ENCODE data around the gene C6orf15. TPM values are rescaled to one million over a fixed set of nuclear protein-coding genes. Genes with fewer than 3 reads are reported as not detected.

C6orf15 gene
- total and polyA plus RNA-seq, 2 of the 8 experiments (the other 6 are each of a cell fraction or from before 2014, with no cell fraction given) = not detected

- Histone ChIP-seq H3K27me3 (replicated peaks in 1 of 4; ENCODE audit: control insufficient read depth in 3 of 4, extremely low read depth in 1 of 4, insufficient read depth in 3 of 4, low read length in 3 of 4) (no peaks in the 10 kb centered on the region), H3K79me1 (ENCODE audit: low read depth, low read length) (peaks cover 6% of the 10 kb centered on the region), H3K27ac (ENCODE audit: low read depth, low read length) (no peak overlapping the region), H2AFZ (ENCODE audit: low read length) (no peak overlapping the region), H2AK5ac (ENCODE audit: low read depth, low read length) (no peak overlapping the region), H2BK20ac (ENCODE audit: low read length) (no peak overlapping the region), H3K14ac (ENCODE audit: insufficient read length) (no peak overlapping the region), H3K4me3 (ENCODE audit: extremely low read depth in 1 of 4, insufficient read depth in 2 of 4, low read depth in 3 of 4, low read length in 4 of 4) (no peak overlapping the region), H2BK5ac (ENCODE audit: low read depth, low read length) (peak overlapping the region; percentile 44; the same call in 1 of the 2 replicates), H2BK120ac (replicated peaks; ENCODE audit: low read depth, low read length) (no peak overlapping the region), H3K23me2 (ENCODE audit: low read depth, low read length) (peaks cover 14% of the 10 kb centered on the region), H4K5ac (ENCODE audit: insufficient read length, low read depth, low read length) (no peak overlapping the region), H3K18ac (ENCODE audit: extremely low read depth, low read length) (no peak overlapping the region), H3K9me3 (ENCODE audit: insufficient read depth in 2 of 2, low read depth in 1 of 2, low read length in 1 of 2) (no peaks in the 10 kb centered on the region), H3K36me3 (ENCODE audit: control insufficient read depth in 2 of 4, insufficient read depth in 4 of 4, low read length in 3 of 4) (peaks cover 14 to 39% (median 23%) of the 10 kb centered on the region in 4 experiments), H2BK15ac (ENCODE audit: low read length) (no peak overlapping the region), H4K8ac (ENCODE audit: extremely low read depth, insufficient read depth, low read length) (no peak overlapping the region), H4K20me1 (replicated peaks in 1 of 2; ENCODE audit: control insufficient read depth in 1 of 2, insufficient read depth in 2 of 2, low read length in 2 of 2) (peaks cover 2 to 10% of the 10 kb centered on the region in 2 experiments), H3K56ac (replicated peaks; ENCODE audit: insufficient read length, low read depth, low read length) (no peak overlapping the region), H3K9ac (replicated peaks in 1 of 4; ENCODE audit: extremely low read depth in 1 of 4, low read depth in 3 of 4, low read length in 3 of 4) (no peak overlapping the region), H2BK12ac (ENCODE audit: low read depth, low read length) (no peak overlapping the region), H3K79me2 (ENCODE audit: control insufficient read depth in 1 of 2, insufficient read depth in 2 of 2, low read length in 2 of 2) (peaks cover 0 to 11% of the 10 kb centered on the region in 2 experiments; a peak in 2 of 4 replicates), H3K4me2 (ENCODE audit: insufficient read depth in 1 of 2, low read depth in 2 of 2, low read length in 2 of 2) (no peak overlapping the region), H3K4ac (replicated peaks; ENCODE audit: insufficient read length, low read depth, low read length) (no peak overlapping the region), H3K23ac (ENCODE audit: insufficient read length) (no peak overlapping the region), H3K4me1 (replicated peaks in 1 of 4; ENCODE audit: control insufficient read depth in 3 of 4, insufficient read depth in 4 of 4, low read length in 3 of 4) (peaks cover 0 to 26% (median 17%) of the 10 kb centered on the region in 4 experiments; a peak in 6 of 7 replicates), H4K91ac (replicated peaks; ENCODE audit: insufficient read length, low read length) (no peak overlapping the region)
- ChIA-PET CTCF (ENCODE audit: partially characterized antibody) (interaction anchor here (0.6 to 6.3 kb wide), 14 partner anchors 8 to 317 kb away, joined by 3 to 45 read pairs (median 4); partner anchors contain the start of genes POU5F1 and PSORS1C2), POLR2A (ENCODE audit: partially characterized antibody) (interaction anchor here (0.6 to 68.5 kb wide), 7 partner anchors 7 to 1061 kb away, joined by 3 to 2251 read pairs (median 4); partner anchors contain the start of genes CCHCR1, CDSN, IER3 and POU5F1)
- DNase-seq (ENCODE audit: low read depth in 1 of 2, low spot score in 2 of 2) (no peak), FAIRE-seq (no peak)
- 95% methylated on average over 17 of the region's 19 CpGs; no CpG with 5 or more reads in 1 of the 2 experiments for WGBS, 2 experiments (ENCODE audit: extremely low coverage in 1 of 2, insufficient coverage in 1 of 2, insufficient read length in 1 of 2, insufficient replicate concordance in 2 of 2, low coverage in 1 of 2, low lambda C conversion rate in 2 of 2, missing lambda C conversion rate in 1 of 2)
- peak; percentile 9; the same call in 1 of the 2 replicates for TF ChIP-seq USF2 (IDR thresholded peaks at IDR 0.05; ENCODE audit: low read length)
- no peak for TF ChIP-seq TAF1 (IDR thresholded peaks at IDR 0.05; ENCODE audit: low read depth, low read length)
- no peak for TF ChIP-seq YY1 (IDR thresholded peaks at IDR 0.05; ENCODE audit: low read depth, low read length)
- no peak for TF ChIP-seq FOSL1 (IDR thresholded peaks at IDR 0.05; ENCODE audit: insufficient read depth, low read depth, low read length)
- TF ChIP-seq POLR2A (IDR thresholded peaks at IDR 0.05; ENCODE audit: control extremely low read depth in 1 of 2, low read depth in 2 of 2, low read length in 2 of 2) = peak in 1 of 2 experiments; percentile 36; a peak in 1 of 3 replicates
- TF ChIP-seq EZH2 (IDR thresholded peaks at IDR 0.05; ENCODE audit: low read depth, low read length, severe bottlenecking) = no peak
- no peak for TF ChIP-seq SAP30 (IDR thresholded peaks at IDR 0.05; ENCODE audit: insufficient read depth, insufficient replicate concordance, low read length)
- TF ChIP-seq ATF2 (IDR thresholded peaks at IDR 0.05; ENCODE audit: low read length) = peak; percentile 43; the same call in 1 of the 2 replicates
These were observed 49.1 kb upstream of the C6orf15 start for GRCh38 chr6:31161216-31162126.

All from H1 (cell line).